AG09309 (cell line): Measurements from ENCODE around the gene SNRNP40.

Source experiments
- DNase-seq: peaks from one replicate; pipeline ENCODE4 v3.0.0-alpha.2; 2010; ENCODE audit warnings: low read depth
- H3K4me3 ChIP-seq: 2 replicates; pipeline ENCODE4 v1.5.1; 2011; ENCODE audit warnings: mild to moderate bottlenecking, low read depth, low read length, moderate library complexity; ENCODE audit not compliant: control insufficient read depth
- CTCF ChIP-seq: IDR thresholded peaks from 2 replicates; pipeline ENCODE4 v1.5.1; 2011; ENCODE audit warnings: mild to moderate bottlenecking, low read depth, low read length, inconsistent platforms; ENCODE audit not compliant: insufficient read depth, control insufficient read depth; ENCODE audit errors: missing control alignments

Gene SNRNP40

GRCh38 chr1:31261916-31262315 lies 34.7 kb downstream of the SNRNP40 start:
- TF ChIP-seq CTCF = no peak
- no peak overlapping the region for H3K4me3 ChIP-seq
- no peak for DNase-seq

GRCh38 chr1:31259746-31260145 lies 36.8 kb downstream of the SNRNP40 start:
- DNase-seq = no peak
- no peak for TF ChIP-seq CTCF
- no peak overlapping the region for H3K4me3 ChIP-seq

- DNase-seq = no peak
- no peak for TF ChIP-seq CTCF
These were observed 38.0 kb downstream of the SNRNP40 start for GRCh38 chr1:31258581-31258980.

GRCh38 chr1:31257213-31257612 lies 39.4 kb downstream of the SNRNP40 start:
- TF ChIP-seq CTCF = no peak
- no peak for DNase-seq
- no peak overlapping the region for H3K4me3 ChIP-seq

More at GRCh38 chr1:31258581-31258980, 38.0 kb downstream of the SNRNP40 start:
- no peak overlapping the region for H3K4me3 ChIP-seq

- no peak overlapping the region for H3K4me3 ChIP-seq
- DNase-seq = no peak
- no peak for TF ChIP-seq CTCF
These were observed 46.7 kb downstream of the SNRNP40 start for GRCh38 chr1:31249854-31250253.

- DNase-seq = no peak
- H3K4me3 ChIP-seq = no peak overlapping the region
- TF ChIP-seq CTCF = no peak
These were observed 48.3 kb downstream of the SNRNP40 start for GRCh38 chr1:31248276-31248675.

GRCh38 chr1:31244326-31244725 lies 52.3 kb downstream of the SNRNP40 start:
- H3K4me3 ChIP-seq = no peak overlapping the region
- DNase-seq = no peak
- no peak for TF ChIP-seq CTCF
